Measurements from ENCODE around the gene ENOX1.

The ENOX1 gene

GRCh38 chr13:43370842-43371241, 415.9 kb downstream of the ENOX1 start:
- ATAC-seq (ENCODE audit: insufficient read depth, low read depth) (no peak), DNase-seq (no peak)
- H3K79me2 ChIP-seq (ENCODE audit: insufficient read depth, low read length): no peaks in the 10 kb centered on the region
- no peak overlapping the region for H3K4me2 ChIP-seq (ENCODE audit: insufficient read depth, low read length)
- no peaks in the 10 kb centered on the region for H3K36me3 ChIP-seq (ENCODE audit: insufficient read depth, low read length)
- no peak overlapping the region for H2AFZ ChIP-seq (ENCODE audit: low read depth, low read length)
- H3K4me3 ChIP-seq (ENCODE audit: low read depth in 1 of 2, low read length in 2 of 2): no peak overlapping the region
- no peaks in the 10 kb centered on the region for H3K27me3 ChIP-seq (ENCODE audit: insufficient read depth, low read length, poor library complexity)
- no peak for TF ChIP-seq EZH2 (IDR thresholded peaks at IDR 0.05; ENCODE audit: borderline replicate concordance, low read depth, low read length, severe bottlenecking)
- TF ChIP-seq, protein P1, sequence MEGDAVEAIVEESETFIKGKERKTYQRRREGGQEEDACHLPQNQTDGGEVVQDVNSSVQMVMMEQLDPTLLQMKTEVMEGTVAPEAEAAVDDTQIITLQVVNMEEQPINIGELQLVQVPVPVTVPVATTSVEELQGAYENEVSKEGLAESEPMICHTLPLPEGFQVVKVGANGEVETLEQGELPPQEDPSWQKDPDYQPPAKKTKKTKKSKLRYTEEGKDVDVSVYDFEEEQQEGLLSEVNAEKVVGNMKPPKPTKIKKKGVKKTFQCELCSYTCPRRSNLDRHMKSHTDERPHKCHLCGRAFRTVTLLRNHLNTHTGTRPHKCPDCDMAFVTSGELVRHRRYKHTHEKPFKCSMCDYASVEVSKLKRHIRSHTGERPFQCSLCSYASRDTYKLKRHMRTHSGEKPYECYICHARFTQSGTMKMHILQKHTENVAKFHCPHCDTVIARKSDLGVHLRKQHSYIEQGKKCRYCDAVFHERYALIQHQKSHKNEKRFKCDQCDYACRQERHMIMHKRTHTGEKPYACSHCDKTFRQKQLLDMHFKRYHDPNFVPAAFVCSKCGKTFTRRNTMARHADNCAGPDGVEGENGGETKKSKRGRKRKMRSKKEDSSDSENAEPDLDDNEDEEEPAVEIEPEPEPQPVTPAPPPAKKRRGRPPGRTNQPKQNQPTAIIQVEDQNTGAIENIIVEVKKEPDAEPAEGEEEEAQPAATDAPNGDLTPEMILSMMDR (IDR thresholded peaks at IDR 0.05; ENCODE audit: borderline replicate concordance, extremely low read depth, low read length, poor library complexity, severe bottlenecking): no peak
- no peaks in the 10 kb centered on the region for H3K9me3 ChIP-seq (ENCODE audit: insufficient read depth, low read length, severe bottlenecking)
- H3K9ac ChIP-seq (ENCODE audit: low read depth, low read length): no peak overlapping the region
- H3K4me1 ChIP-seq (ENCODE audit: insufficient read depth, low read length): peaks cover 37% of the 10 kb centered on the region
- H3K27ac ChIP-seq (ENCODE audit: low read length): no peak overlapping the region
- no peaks in the 10 kb centered on the region for H4K20me1 ChIP-seq (ENCODE audit: insufficient read depth, low read length)

DNA sequence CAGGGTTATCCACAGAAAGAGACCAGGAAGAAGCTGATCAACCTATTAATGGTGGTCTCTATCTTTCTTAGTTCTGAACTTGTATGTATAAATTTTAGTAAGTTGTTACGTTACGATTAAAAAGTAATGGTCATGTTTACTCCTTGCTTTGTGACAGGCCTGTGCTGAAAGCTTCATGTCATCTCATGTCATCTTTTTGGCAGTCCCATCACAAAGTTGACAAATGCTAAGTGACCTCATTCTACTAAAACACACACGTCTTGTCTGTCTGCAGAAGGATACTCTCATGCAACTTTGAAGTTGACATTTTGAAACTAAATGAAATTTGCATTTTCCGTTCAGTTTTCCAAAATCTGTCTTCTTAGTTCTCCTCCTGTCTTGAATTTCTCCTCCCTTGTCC, 417.5 kb downstream of the ENOX1 start:
- Histone ChIP-seq H3K9ac (ENCODE audit: low read depth, low read length) (no peak overlapping the region), H3K36me3 (ENCODE audit: insufficient read depth, low read length) (no peaks in the 10 kb centered on the region), H2AFZ (ENCODE audit: low read depth, low read length) (no peak overlapping the region), H3K4me3 (ENCODE audit: low read depth in 1 of 2, low read length in 2 of 2) (no peak overlapping the region), H4K20me1 (ENCODE audit: insufficient read depth, low read length) (no peaks in the 10 kb centered on the region), H3K27ac (ENCODE audit: low read length) (no peak overlapping the region), H3K27me3 (ENCODE audit: insufficient read depth, low read length, poor library complexity) (no peaks in the 10 kb centered on the region), H3K4me1 (ENCODE audit: insufficient read depth, low read length) (peaks cover 29% of the 10 kb centered on the region), H3K9me3 (ENCODE audit: insufficient read depth, low read length, severe bottlenecking) (no peaks in the 10 kb centered on the region), H3K4me2 (ENCODE audit: insufficient read depth, low read length) (no peak overlapping the region), H3K79me2 (ENCODE audit: insufficient read depth, low read length) (no peaks in the 10 kb centered on the region)
- ATAC-seq (ENCODE audit: insufficient read depth, low read depth) (no peak), DNase-seq (no peak)
- TF ChIP-seq, protein P1 (IDR thresholded peaks at IDR 0.05; ENCODE audit: borderline replicate concordance, extremely low read depth, low read length, poor library complexity, severe bottlenecking): no peak
- TF ChIP-seq EZH2 (IDR thresholded peaks at IDR 0.05; ENCODE audit: borderline replicate concordance, low read depth, low read length, severe bottlenecking): no peak

DNA sequence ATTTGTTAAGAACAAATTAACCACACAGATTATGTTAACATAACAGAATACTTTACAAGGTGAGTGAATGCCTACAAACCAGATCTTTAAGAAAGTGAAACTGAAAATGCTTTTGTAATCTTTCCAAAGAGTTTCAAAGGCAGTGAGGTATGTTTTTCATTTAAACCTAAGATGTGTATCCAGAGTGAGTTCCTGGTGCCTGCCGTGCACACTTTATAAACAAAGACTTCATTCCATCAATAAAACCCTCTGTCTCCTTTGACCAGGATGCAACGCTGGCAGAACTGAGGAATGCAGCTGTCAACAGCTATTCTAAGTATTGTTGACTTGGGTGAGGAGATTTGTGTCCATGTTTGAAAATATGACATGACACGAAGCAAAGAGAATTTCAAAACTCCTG, 418.8 kb downstream of the ENOX1 start:
- Histone ChIP-seq H3K36me3 (ENCODE audit: insufficient read depth, low read length) (no peaks in the 10 kb centered on the region), H3K9ac (ENCODE audit: low read depth, low read length) (peak overlapping the region; percentile 12; the same call in 1 of the 2 replicates), H3K4me1 (ENCODE audit: insufficient read depth, low read length) (peaks cover 25% of the 10 kb centered on the region), H3K4me2 (ENCODE audit: insufficient read depth, low read length) (peak overlapping the region; percentile 59), H4K20me1 (ENCODE audit: insufficient read depth, low read length) (no peaks in the 10 kb centered on the region), H3K27ac (ENCODE audit: low read length) (peak overlapping the region; percentile 19), H2AFZ (ENCODE audit: low read depth, low read length) (peak overlapping the region; percentile 75), H3K79me2 (ENCODE audit: insufficient read depth, low read length) (no peaks in the 10 kb centered on the region), H3K4me3 (ENCODE audit: low read depth in 1 of 2, low read length in 2 of 2) (peak overlapping the region in 1 of 2 experiments; percentile 42; a peak in 2 of 4 replicates), H3K9me3 (ENCODE audit: insufficient read depth, low read length, severe bottlenecking) (no peaks in the 10 kb centered on the region), H3K27me3 (ENCODE audit: insufficient read depth, low read length, poor library complexity) (no peaks in the 10 kb centered on the region)
- peak; percentile 88 for ATAC-seq (ENCODE audit: insufficient read depth, low read depth)
- TF ChIP-seq, protein P1 (IDR thresholded peaks at IDR 0.05; ENCODE audit: borderline replicate concordance, extremely low read depth, low read length, poor library complexity, severe bottlenecking): no peak
- no peak for TF ChIP-seq EZH2 (IDR thresholded peaks at IDR 0.05; ENCODE audit: borderline replicate concordance, low read depth, low read length, severe bottlenecking)
- no peak for DNase-seq

DNA sequence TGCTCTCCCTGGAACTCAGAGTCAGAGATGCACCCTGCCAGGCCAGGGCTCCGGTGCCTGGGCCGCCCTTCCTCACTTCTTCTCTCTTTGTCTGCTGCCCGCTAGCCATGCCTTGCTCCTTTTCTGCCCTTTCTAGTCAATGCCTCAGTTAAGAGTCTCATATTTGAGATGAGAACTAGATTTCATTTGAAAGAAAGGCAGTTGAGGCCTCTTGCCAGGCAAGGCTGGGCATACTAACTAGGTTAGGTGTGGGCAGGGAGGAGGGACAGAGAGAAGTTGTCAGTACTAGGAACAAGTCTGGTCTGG, 421.8 kb downstream of the ENOX1 start:
- Histone ChIP-seq H3K4me3 (ENCODE audit: low read depth in 1 of 2, low read length in 2 of 2) (no peak overlapping the region), H3K9ac (ENCODE audit: low read depth, low read length) (no peak overlapping the region), H3K36me3 (ENCODE audit: insufficient read depth, low read length) (no peaks in the 10 kb centered on the region), H3K27me3 (ENCODE audit: insufficient read depth, low read length, poor library complexity) (no peaks in the 10 kb centered on the region), H2AFZ (ENCODE audit: low read depth, low read length) (no peak overlapping the region), H3K9me3 (ENCODE audit: insufficient read depth, low read length, severe bottlenecking) (no peaks in the 10 kb centered on the region), H3K4me2 (ENCODE audit: insufficient read depth, low read length) (no peak overlapping the region), H3K4me1 (ENCODE audit: insufficient read depth, low read length) (peaks cover 15% of the 10 kb centered on the region), H4K20me1 (ENCODE audit: insufficient read depth, low read length) (no peaks in the 10 kb centered on the region), H3K27ac (ENCODE audit: low read length) (no peak overlapping the region), H3K79me2 (ENCODE audit: insufficient read depth, low read length) (no peaks in the 10 kb centered on the region)
- ATAC-seq (ENCODE audit: insufficient read depth, low read depth): no peak
- no peak for TF ChIP-seq EZH2 (IDR thresholded peaks at IDR 0.05; ENCODE audit: borderline replicate concordance, low read depth, low read length, severe bottlenecking)
- TF ChIP-seq, protein P1 (IDR thresholded peaks at IDR 0.05; ENCODE audit: borderline replicate concordance, extremely low read depth, low read length, poor library complexity, severe bottlenecking): no peak
- DNase-seq: no peak
